ENCODE results near the gene RRP1B. TPM values are rescaled to one million over a fixed set of nuclear protein-coding genes. Genes with fewer than 3 reads are reported as not detected.

The RRP1B gene
- total RNA-seq, 4 donors from 2014 or later, result 13.3 to 23.4 (median 22.5) TPM

- intact Hi-C loops (cut with DNase I), result no loop called here
- Histone ChIP-seq H3K4me1 (peaks cover 0 to 32% (median 9%) of the 10 kb centered on the region in 3 donors), H3K36me3 (no peaks in the 10 kb centered on the region), H3K27ac (no peak overlapping the region), H3K9me3 (no peaks in the 10 kb centered on the region), H3K4me3 (no peak overlapping the region), H3K27me3 (no peaks in the 10 kb centered on the region)
- DNase-seq, result no peak
- 96 to 98% methylated on average over 4 of the region's 4 CpGs for WGBS, 2 donors
- TF ChIP-seq POLR2A (IDR thresholded peaks at IDR 0.05), result no peak
- TF ChIP-seq CTCF (IDR thresholded peaks at IDR 0.05), result no peak
Observed at GRCh38 chr21:43643193-43643592, 16.2 kb upstream of the RRP1B start.

GRCh38 chr21:43644071-43644470 lies 15.3 kb upstream of the RRP1B start:
- 89 to 96% methylated on average over 4 of the region's 4 CpGs for WGBS, 2 donors
- peaks cover 0 to 32% (median 9%) of the 10 kb centered on the region in 3 donors for H3K4me1 ChIP-seq
- H3K9me3 ChIP-seq, result no peaks in the 10 kb centered on the region
- intact Hi-C loops (cut with DNase I), result no loop called here
- H3K36me3 ChIP-seq, result no peaks in the 10 kb centered on the region
- TF ChIP-seq CTCF (IDR thresholded peaks at IDR 0.05) (no peak), POLR2A (IDR thresholded peaks at IDR 0.05) (no peak)
- no peak overlapping the region for H3K27ac ChIP-seq
- H3K4me3 ChIP-seq, result no peak overlapping the region
- no peaks in the 10 kb centered on the region for H3K27me3 ChIP-seq
- DNase-seq, result no peak

- WGBS, 2 donors, result 48 to 49% methylated on average over 6 of the region's 6 CpGs
Observed at GRCh38 chr21:43644609-43645008, 14.8 kb upstream of the RRP1B start.

GRCh38 chr21:43645136-43645891 lies 14.0 kb upstream of the RRP1B start:
- WGBS, 2 donors, result 33 to 35% methylated on average over 12 of the region's 12 CpGs
- peak overlapping the region in 2 of 4 donors; percentile 52 to 65 for H3K27ac ChIP-seq
- no peaks in the 10 kb centered on the region for H3K9me3 ChIP-seq
- TF ChIP-seq CTCF (IDR thresholded peaks at IDR 0.05), result peak; percentile 47 to 68 (median 58)
- TF ChIP-seq POLR2A (IDR thresholded peaks at IDR 0.05), result no peak
- H3K4me3 ChIP-seq, result no peak overlapping the region
- peaks cover 0 to 27% (median 9%) of the 10 kb centered on the region in 3 donors for H3K4me1 ChIP-seq
- DNase-seq, result no peak
- no peaks in the 10 kb centered on the region for H3K27me3 ChIP-seq
- intact Hi-C loops (cut with DNase I), result no loop called here
- H3K36me3 ChIP-seq, result no peaks in the 10 kb centered on the region

More at GRCh38 chr21:43644609-43645008, 14.8 kb upstream of the RRP1B start:
- TF ChIP-seq POLR2A (IDR thresholded peaks at IDR 0.05) (no peak), CTCF (IDR thresholded peaks at IDR 0.05) (no peak)
- no peak overlapping the region for H3K4me3 ChIP-seq
- H3K27ac ChIP-seq, result no peak overlapping the region
- no peaks in the 10 kb centered on the region for H3K36me3 ChIP-seq
- peaks cover 0 to 32% (median 9%) of the 10 kb centered on the region in 3 donors for H3K4me1 ChIP-seq
- no peaks in the 10 kb centered on the region for H3K27me3 ChIP-seq
- intact Hi-C loops (cut with DNase I), result no loop called here
- DNase-seq, result no peak
- no peaks in the 10 kb centered on the region for H3K9me3 ChIP-seq

GRCh38 chr21:43645976-43646375 lies 13.4 kb upstream of the RRP1B start:
- Histone ChIP-seq H3K27me3 (no peaks in the 10 kb centered on the region), H3K9me3 (no peaks in the 10 kb centered on the region), H3K4me3 (no peak overlapping the region), H3K27ac (peak overlapping the region in 3 of 4 donors; percentile 15 to 65 (median 52)), H3K4me1 (peaks cover 0 to 21% (median 9%) of the 10 kb centered on the region in 3 donors), H3K36me3 (no peaks in the 10 kb centered on the region)
- 24 to 32% methylated on average over 4 of the region's 4 CpGs for WGBS, 2 donors
- DNase-seq, result no peak
- intact Hi-C loops (cut with DNase I), result no loop called here
- TF ChIP-seq POLR2A (IDR thresholded peaks at IDR 0.05), result no peak
- TF ChIP-seq CTCF (IDR thresholded peaks at IDR 0.05), result no peak

Measured in esophagus squamous epithelium (tissue), 5 donors.